NB4 (cell line): ENCODE measurements around the gene DLL1.

ENCODE experiments used
- MAX ChIP-seq: IDR thresholded peaks from 2 replicates; pipeline ENCODE4 v1.6.1; 2011; ENCODE audit warnings: low read depth, low read length
- TF ChIP-seq, protein P1 (sequence below): IDR thresholded peaks from one replicate; pipeline ENCODE4 v1.5.1; 2012; ENCODE audit warnings: low read depth, low read length

- TF ChIP-seq, protein P1, sequence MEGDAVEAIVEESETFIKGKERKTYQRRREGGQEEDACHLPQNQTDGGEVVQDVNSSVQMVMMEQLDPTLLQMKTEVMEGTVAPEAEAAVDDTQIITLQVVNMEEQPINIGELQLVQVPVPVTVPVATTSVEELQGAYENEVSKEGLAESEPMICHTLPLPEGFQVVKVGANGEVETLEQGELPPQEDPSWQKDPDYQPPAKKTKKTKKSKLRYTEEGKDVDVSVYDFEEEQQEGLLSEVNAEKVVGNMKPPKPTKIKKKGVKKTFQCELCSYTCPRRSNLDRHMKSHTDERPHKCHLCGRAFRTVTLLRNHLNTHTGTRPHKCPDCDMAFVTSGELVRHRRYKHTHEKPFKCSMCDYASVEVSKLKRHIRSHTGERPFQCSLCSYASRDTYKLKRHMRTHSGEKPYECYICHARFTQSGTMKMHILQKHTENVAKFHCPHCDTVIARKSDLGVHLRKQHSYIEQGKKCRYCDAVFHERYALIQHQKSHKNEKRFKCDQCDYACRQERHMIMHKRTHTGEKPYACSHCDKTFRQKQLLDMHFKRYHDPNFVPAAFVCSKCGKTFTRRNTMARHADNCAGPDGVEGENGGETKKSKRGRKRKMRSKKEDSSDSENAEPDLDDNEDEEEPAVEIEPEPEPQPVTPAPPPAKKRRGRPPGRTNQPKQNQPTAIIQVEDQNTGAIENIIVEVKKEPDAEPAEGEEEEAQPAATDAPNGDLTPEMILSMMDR, result no peak
- no peak for TF ChIP-seq MAX
Measured at GRCh38 chr6:170307080-170307545, 16.2 kb upstream of the DLL1 start.
